ENCODE results near the gene GRIN1.

The GRIN1 gene

GRCh38 chr9:137116027-137116507 lies 22.9 kb upstream of the GRIN1 start:
- TF ChIP-seq GATA2 (IDR thresholded peaks at IDR 0.05; ENCODE audit: low read depth, low read length) (no peak), GATA3 (IDR thresholded peaks at IDR 0.05; ENCODE audit: low read depth, low read length) (no peak)

- no peak for TF ChIP-seq GATA3 (IDR thresholded peaks at IDR 0.05; ENCODE audit: low read depth, low read length)
- TF ChIP-seq GATA2 (IDR thresholded peaks at IDR 0.05; ENCODE audit: low read depth, low read length) = no peak
These were observed 22.2 kb upstream of the GRIN1 start for GRCh38 chr9:137116728-137117127.

- TF ChIP-seq GATA3 (IDR thresholded peaks at IDR 0.05; ENCODE audit: low read depth, low read length) (no peak), GATA2 (IDR thresholded peaks at IDR 0.05; ENCODE audit: low read depth, low read length) (no peak)
These were observed 21.7 kb upstream of the GRIN1 start for GRCh38 chr9:137117269-137117731.

GRCh38 chr9:137123468-137123837 lies 15.5 kb upstream of the GRIN1 start:
- TF ChIP-seq GATA3 (IDR thresholded peaks at IDR 0.05; ENCODE audit: low read depth, low read length) = no peak

GRCh38 chr9:137126786-137127185 lies 12.2 kb upstream of the GRIN1 start:
- TF ChIP-seq GATA3 (IDR thresholded peaks at IDR 0.05; ENCODE audit: low read depth, low read length) (no peak), GATA2 (IDR thresholded peaks at IDR 0.05; ENCODE audit: low read depth, low read length) (no peak)

- TF ChIP-seq GATA3 (IDR thresholded peaks at IDR 0.05; ENCODE audit: low read depth, low read length) (no peak), GATA2 (IDR thresholded peaks at IDR 0.05; ENCODE audit: low read depth, low read length) (no peak)
These were observed 11.4 kb upstream of the GRIN1 start for GRCh38 chr9:137127301-137128157.

- TF ChIP-seq GATA3 (IDR thresholded peaks at IDR 0.05; ENCODE audit: low read depth, low read length) (no peak), GATA2 (IDR thresholded peaks at IDR 0.05; ENCODE audit: low read depth, low read length) (no peak)
These were observed 10.6 kb upstream of the GRIN1 start for GRCh38 chr9:137128158-137128861.

- TF ChIP-seq GATA2 (IDR thresholded peaks at IDR 0.05; ENCODE audit: low read depth, low read length) (no peak), GATA3 (IDR thresholded peaks at IDR 0.05; ENCODE audit: low read depth, low read length) (no peak)
These were observed 10.0 kb upstream of the GRIN1 start for GRCh38 chr9:137128862-137129455.

GRCh38 chr9:137129456-137130175 lies 9.3 kb upstream of the GRIN1 start:
- TF ChIP-seq GATA3 (IDR thresholded peaks at IDR 0.05; ENCODE audit: low read depth, low read length) (no peak), GATA2 (IDR thresholded peaks at IDR 0.05; ENCODE audit: low read depth, low read length) (no peak)

GRCh38 chr9:137130176-137130755 lies 8.7 kb upstream of the GRIN1 start:
- no peak for TF ChIP-seq GATA2 (IDR thresholded peaks at IDR 0.05; ENCODE audit: low read depth, low read length)
- no peak for TF ChIP-seq GATA3 (IDR thresholded peaks at IDR 0.05; ENCODE audit: low read depth, low read length)

GRCh38 chr9:137134191-137134590 lies 4.8 kb upstream of the GRIN1 start:
- TF ChIP-seq GATA2 (IDR thresholded peaks at IDR 0.05; ENCODE audit: low read depth, low read length) (no peak), GATA3 (IDR thresholded peaks at IDR 0.05; ENCODE audit: low read depth, low read length) (no peak)

GRCh38 chr9:137136261-137136880 lies 2.6 kb upstream of the GRIN1 start:
- no peak for TF ChIP-seq GATA2 (IDR thresholded peaks at IDR 0.05; ENCODE audit: low read depth, low read length)
- no peak for TF ChIP-seq GATA3 (IDR thresholded peaks at IDR 0.05; ENCODE audit: low read depth, low read length)

All from SH-SY5Y (cell line).